Esophagus muscularis mucosa (tissue), 4 donors: ENCODE measurements around the gene CLK4. TPM values are rescaled to one million over a fixed set of nuclear protein-coding genes. Genes with fewer than 3 reads are reported as not detected.
"Not testable (repeated sequence)": the region's sequence is repeated elsewhere in the genome, so short reads cannot be mapped to it uniquely, and the experiment has no call there.

Experiments
- DNase-seq: peaks from one replicate; pipeline ENCODE4 v3.0.0-alpha.2; 2017; ENCODE audit errors: extremely low spot score
- H3K27ac ChIP-seq, 4 donors: fragments of 200-600 bp; sonication (generic); replicated peaks in 1 of 4; 1 replicate in 3 of 4; 2 replicates in 1 of 4; pipeline ENCODE4 v1.5.1; 2016 to 2019; ENCODE audit warnings: mild to moderate bottlenecking in 1 of 4
- H3K27me3 ChIP-seq, 4 donors: fragments of 200-600 bp; sonication (generic); one replicate each; pipeline versions ENCODE4 v1.5.1 to v1.6.0; 2016 to 2019
- H3K36me3 ChIP-seq, 4 donors: fragments of 200-600 bp; sonication (generic); one replicate each; pipeline ENCODE4 v1.5.1; 2016 to 2019
- H3K4me1 ChIP-seq, 4 donors: fragments of 200-600 bp; sonication (generic); one replicate each; pipeline ENCODE4 v1.5.1; 2016 to 2019
- H3K4me3 ChIP-seq, 4 donors: fragments of 200-600 bp; sonication (generic); 1 replicate in 2 of 4; 2 replicates in 2 of 4; pipeline ENCODE4 v1.5.1; 2016 to 2019; ENCODE audit warnings: mild to moderate bottlenecking in 4 of 4, moderate library complexity in 1 of 4
- H3K9me3 ChIP-seq, 4 donors: fragments of 200-600 bp; sonication (generic); 1 replicate in 3 of 4; 2 replicates in 1 of 4; pipeline ENCODE4 v1.5.1; 2016 to 2019
- CTCF ChIP-seq, 3 experiments: fragments of 200-600 bp in 2 of 3; fragments of 450-650 bp in 1 of 3; sonication (generic) in 2 of 3; IDR thresholded peaks; one replicate each; pipeline ENCODE4 v1.5.1; 2017 to 2019; ENCODE audit warnings: antibody characterized with exemption in 3 of 3, mild to moderate bottlenecking in 2 of 3, moderate library complexity in 1 of 3
- EP300 ChIP-seq: sonication (generic); formaldehyde crosslinking; IDR thresholded peaks from one replicate; pipeline ENCODE4 v1.6.1; 2017; ENCODE audit warnings: antibody characterized with exemption
- POLR2A ChIP-seq: fragments of 450-650 bp; IDR thresholded peaks from one replicate; pipeline ENCODE4 v1.6.1; 2017; ENCODE audit warnings: antibody characterized with exemption, moderate library complexity, mild to moderate bottlenecking, low read depth
- POLR2AphosphoS5 ChIP-seq, 2 donors: sonication (generic); formaldehyde crosslinking; IDR thresholded peaks; one replicate each; pipeline ENCODE4 v1.6.1; 2017; ENCODE audit warnings: antibody characterized with exemption in 2 of 2
- WGBS: methylation state at CpG from one replicate; pipeline ENCODE4 v1.1.5; 2018; 5-methylcytosine and 5-hydroxymethylcytosine counted together
- intact Hi-C: fragments of 100-400 bp; cut with DNase I; formaldehyde crosslinking; loops from one replicate; pipeline ENCODE4 v1.15.1; 2023
- total RNA-seq, 4 donors: library from RNA; depleted of rRNA; stranded (reverse); fragments of >200 nt; gene quantifications; one replicate each; pipeline versions ENCODE4 v1.1.0 to v1.2.1, GENCODE V29; 2016

Gene CLK4
- total RNA-seq, 4 donors from 2014 or later: 16.7 to 24.9 (median 18.9) TPM

GRCh38 chr5:178586396-178586795, 40.5 kb downstream of the CLK4 start:
- Histone ChIP-seq H3K36me3 (no peaks in the 10 kb centered on the region), H3K27ac (no peak overlapping the region), H3K4me3 (no peak overlapping the region), H3K27me3 (peaks cover 0 to 22% (median 0%) of the 10 kb centered on the region in 4 donors), H3K9me3 (no peaks in the 10 kb centered on the region), H3K4me1 (peaks cover 16 to 25% (median 23%) of the 10 kb centered on the region in 4 donors)
- intact Hi-C loops: no loop called here
- TF ChIP-seq EP300: no peak
- no peak for TF ChIP-seq POLR2AphosphoS5 (IDR thresholded peaks at IDR 0.05)
- TF ChIP-seq POLR2A: no peak
- no peak for TF ChIP-seq CTCF (IDR thresholded peaks at IDR 0.05)
- 61% methylated on average over 2 of the region's 2 CpGs for WGBS
- no peak for DNase-seq

- WGBS: 76% methylated on average over 10 of the region's 11 CpGs
- H3K27ac ChIP-seq, intact Hi-C loops, H3K4me3 ChIP-seq, H3K9me3 ChIP-seq, H3K36me3 ChIP-seq: not testable (repeated sequence)
- Histone ChIP-seq H3K4me1 (peaks cover 14 to 15% (median 15%) of the 10 kb centered on the region in 4 donors), H3K27me3 (peaks cover 0 to 22% (median 0%) of the 10 kb centered on the region in 4 donors)
- DNase-seq: peak; percentile 99
Observed at GRCh38 chr5:178585421-178585820, 41.4 kb downstream of the CLK4 start.

GRCh38 chr5:178583279-178583678, 43.6 kb downstream of the CLK4 start:
- Histone ChIP-seq H3K4me1 (peaks cover 0 to 5% (median 0%) of the 10 kb centered on the region in 4 donors), H3K4me3 (no peak overlapping the region), H3K9me3 (no peaks in the 10 kb centered on the region), H3K27ac (no peak overlapping the region), H3K36me3 (no peaks in the 10 kb centered on the region), H3K27me3 (peaks cover 0 to 9% (median 0%) of the 10 kb centered on the region in 4 donors)
- intact Hi-C loops: no loop called here
- peak; percentile 86 for DNase-seq
- TF ChIP-seq EP300 (no peak), POLR2A (no peak)
- 75% methylated on average over 8 of the region's 8 CpGs for WGBS

GRCh38 chr5:178582291-178582690, 44.6 kb downstream of the CLK4 start:
- Histone ChIP-seq H3K36me3 (no peaks in the 10 kb centered on the region), H3K4me3 (no peak overlapping the region), H3K9me3 (no peaks in the 10 kb centered on the region), H3K27me3 (peaks cover 0 to 13% (median under 1%) of the 10 kb centered on the region in 4 donors), H3K27ac (no peak overlapping the region), H3K4me1 (peaks cover 0 to 3% (median under 1%) of the 10 kb centered on the region in 4 donors)
- DNase-seq: peak; percentile 80
- intact Hi-C loops: no loop called here
- TF ChIP-seq EP300 (no peak), POLR2AphosphoS5 (IDR thresholded peaks at IDR 0.05) (no peak), CTCF (IDR thresholded peaks at IDR 0.05) (no peak), POLR2A (no peak)
- 88% methylated on average over 11 of the region's 13 CpGs for WGBS

GRCh38 chr5:178581621-178582020, 45.2 kb downstream of the CLK4 start:
- no peak for DNase-seq
- intact Hi-C loops: no loop called here
- H3K9me3 ChIP-seq: no peaks in the 10 kb centered on the region
- no peak overlapping the region for H3K27ac ChIP-seq
- H3K4me3 ChIP-seq: no peak overlapping the region
- WGBS: 59% methylated on average over 3 of the region's 3 CpGs
- TF ChIP-seq POLR2A: no peak
- TF ChIP-seq POLR2AphosphoS5 (IDR thresholded peaks at IDR 0.05): no peak
- no peak for TF ChIP-seq EP300
- TF ChIP-seq CTCF (IDR thresholded peaks at IDR 0.05): no peak
- H3K27me3 ChIP-seq: peaks cover 0 to 20% (median 4%) of the 10 kb centered on the region in 4 donors
- no peaks in the 10 kb centered on the region for H3K36me3 ChIP-seq
- H3K4me1 ChIP-seq: peaks cover 0 to 10% (median 7%) of the 10 kb centered on the region in 4 donors
